Measurements from ENCODE around the gene TMEM217.
A peak's percentile ranks its signal among the peaks of the same experiment; 100 is the strongest.

Gene TMEM217

DNA sequence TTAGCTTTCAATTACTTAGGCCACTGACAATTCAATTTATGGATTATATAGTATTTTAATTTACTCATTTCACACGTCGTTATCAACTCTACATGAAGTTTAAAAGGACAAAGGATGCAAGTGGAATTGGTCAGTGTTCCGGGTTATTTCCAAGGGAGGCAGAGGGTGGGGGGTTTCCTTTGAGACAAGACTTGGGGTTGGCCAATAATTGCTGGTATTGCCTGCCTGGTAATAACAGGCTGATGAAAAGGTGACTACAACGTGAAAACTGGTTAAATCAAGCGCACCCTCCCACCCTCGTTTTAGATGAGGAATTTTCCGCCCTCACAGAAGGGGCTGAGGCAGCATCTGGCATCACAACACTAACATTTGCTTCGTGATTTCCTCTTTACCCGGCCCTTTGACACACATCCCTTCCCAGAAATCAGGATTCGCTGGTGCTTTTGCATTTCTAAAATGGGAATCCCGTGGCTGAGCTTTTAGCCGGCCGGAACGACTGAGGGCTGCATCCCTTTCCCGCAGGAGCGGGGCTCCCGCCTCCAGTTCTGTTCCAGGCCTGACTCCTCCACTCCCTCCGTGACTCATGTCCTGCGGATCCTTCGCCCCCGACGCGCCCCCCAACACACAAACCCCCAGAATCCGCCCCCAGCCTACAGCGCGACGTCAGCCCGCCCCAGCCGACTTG lies 89.0 kb downstream of the TMEM217 start:
- Histone ChIP-seq H3K9me3 (ENCODE audit: control insufficient read depth, low read length) (no peaks in the 10 kb centered on the region), H3K27ac (ENCODE audit: insufficient read depth, low read depth, low read length, poor library complexity, severe bottlenecking) (peak overlapping the region; percentile 89), H3K36me3 (ENCODE audit: control insufficient read depth, insufficient read depth, low read length) (peaks cover 12% of the 10 kb centered on the region), H3K27me3 (ENCODE audit: control insufficient read depth, insufficient read depth, low read length, poor library complexity, severe bottlenecking) (peaks cover 11% of the 10 kb centered on the region), H3K4me3 (ENCODE audit: insufficient read depth, low read depth, low read length) (peak overlapping the region; percentile 52), H3K4me1 (ENCODE audit: control insufficient read depth, insufficient read depth, low read length) (peaks cover 7% of the 10 kb centered on the region)
- 2% methylated on average over 26 to 29 of the region's 29 CpGs for WGBS, 2 experiments

DNA sequence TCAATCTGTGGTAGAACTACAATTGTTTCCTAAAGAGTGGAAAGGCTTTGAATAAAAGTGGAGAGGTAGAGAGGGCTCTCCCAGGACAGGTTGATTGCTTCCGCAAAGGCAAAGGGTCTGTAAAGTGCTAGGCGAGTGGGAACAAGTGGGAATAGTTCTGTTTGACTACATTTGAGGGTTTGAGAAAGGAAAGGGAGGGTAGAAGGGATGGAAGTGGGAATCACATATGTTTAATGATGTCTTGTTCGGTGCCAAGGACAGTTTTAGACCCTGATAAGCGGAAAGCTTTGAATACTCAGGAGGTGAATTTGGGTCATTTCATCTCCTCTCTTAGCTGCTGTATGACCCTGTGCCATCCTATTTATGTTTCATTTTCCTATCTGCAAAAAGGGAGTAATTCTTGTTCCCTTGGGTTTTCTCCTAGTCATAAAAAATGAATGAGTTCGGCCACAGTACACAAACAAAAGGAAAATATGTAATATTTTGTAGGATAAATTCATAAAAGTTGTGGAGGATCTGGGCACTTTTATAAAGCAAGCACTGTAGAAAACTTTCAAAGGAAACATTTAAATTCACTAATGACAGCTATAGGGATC lies 89.7 kb downstream of the TMEM217 start:
- no peaks in the 10 kb centered on the region for H3K9me3 ChIP-seq (ENCODE audit: control insufficient read depth, low read length)
- peaks cover 6% of the 10 kb centered on the region for H3K36me3 ChIP-seq (ENCODE audit: control insufficient read depth, insufficient read depth, low read length)
- peaks cover 7% of the 10 kb centered on the region for H3K4me1 ChIP-seq (ENCODE audit: control insufficient read depth, insufficient read depth, low read length)
- H3K27ac ChIP-seq (ENCODE audit: insufficient read depth, low read depth, low read length, poor library complexity, severe bottlenecking), result no peak overlapping the region
- 76 to 78% methylated on average over 4 to 5 of the region's 5 CpGs for WGBS, 2 experiments
- H3K4me3 ChIP-seq (ENCODE audit: insufficient read depth, low read depth, low read length), result no peak overlapping the region
- H3K27me3 ChIP-seq (ENCODE audit: control insufficient read depth, insufficient read depth, low read length, poor library complexity, severe bottlenecking), result peaks cover 11% of the 10 kb centered on the region

DNA sequence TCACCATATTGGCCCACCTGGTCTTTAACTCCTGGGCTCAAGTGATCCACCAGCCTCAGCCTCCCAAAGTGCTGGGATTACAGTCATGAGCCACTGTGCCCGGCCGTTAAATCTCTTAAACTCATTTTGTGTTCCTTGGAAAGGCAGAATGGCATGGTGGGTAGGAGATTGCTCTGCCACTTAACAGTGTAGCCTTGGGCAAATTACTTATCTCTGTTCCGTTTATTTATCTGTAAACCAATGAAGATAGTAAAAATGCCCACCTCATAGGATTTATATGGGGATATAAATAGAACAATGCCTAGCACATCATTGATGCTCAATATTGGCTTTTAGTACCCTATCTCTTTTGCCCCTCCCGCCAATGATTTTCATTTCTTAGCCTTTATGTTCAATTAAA lies 95.2 kb downstream of the TMEM217 start:
- H3K4me1 ChIP-seq (ENCODE audit: control insufficient read depth, insufficient read depth, low read length), result no peaks in the 10 kb centered on the region

More for the DNA sequence above, 95.2 kb downstream of the TMEM217 start:
- WGBS, 2 experiments, result 88 to 96% methylated on average over 3 to 4 of the region's 4 CpGs
- no peak overlapping the region for H3K4me3 ChIP-seq (ENCODE audit: insufficient read depth, low read depth, low read length)
- no peak overlapping the region for H3K27ac ChIP-seq (ENCODE audit: insufficient read depth, low read depth, low read length, poor library complexity, severe bottlenecking)
- no peaks in the 10 kb centered on the region for H3K36me3 ChIP-seq (ENCODE audit: control insufficient read depth, insufficient read depth, low read length)
- H3K27me3 ChIP-seq (ENCODE audit: control insufficient read depth, insufficient read depth, low read length, poor library complexity, severe bottlenecking), result no peaks in the 10 kb centered on the region
- H3K9me3 ChIP-seq (ENCODE audit: control insufficient read depth, low read length), result no peaks in the 10 kb centered on the region
